CD4-positive, alpha-beta T cell treated with Interleukin-6 at 100 ng/mL for 8 hours (primary cell): Measurements from ENCODE around the gene MAPK8.

Source experiments
- DNase-seq: peaks from one replicate; pipeline ENCODE4 v3.0.0-alpha.2; 2020; ENCODE audit warnings: mixed read lengths, low spot score

The MAPK8 gene

GRCh38 chr10:48463318-48464003 is 157.0 kb downstream of the MAPK8 start:
- DNase-seq: no peak

GRCh38 chr10:48464121-48464870 is 157.8 kb downstream of the MAPK8 start:
- no peak for DNase-seq

- no peak for DNase-seq
Observed at GRCh38 chr10:48464871-48465736, 158.6 kb downstream of the MAPK8 start.

- DNase-seq: no peak
Observed at GRCh38 chr10:48465860-48466521, 159.5 kb downstream of the MAPK8 start.

DNA sequence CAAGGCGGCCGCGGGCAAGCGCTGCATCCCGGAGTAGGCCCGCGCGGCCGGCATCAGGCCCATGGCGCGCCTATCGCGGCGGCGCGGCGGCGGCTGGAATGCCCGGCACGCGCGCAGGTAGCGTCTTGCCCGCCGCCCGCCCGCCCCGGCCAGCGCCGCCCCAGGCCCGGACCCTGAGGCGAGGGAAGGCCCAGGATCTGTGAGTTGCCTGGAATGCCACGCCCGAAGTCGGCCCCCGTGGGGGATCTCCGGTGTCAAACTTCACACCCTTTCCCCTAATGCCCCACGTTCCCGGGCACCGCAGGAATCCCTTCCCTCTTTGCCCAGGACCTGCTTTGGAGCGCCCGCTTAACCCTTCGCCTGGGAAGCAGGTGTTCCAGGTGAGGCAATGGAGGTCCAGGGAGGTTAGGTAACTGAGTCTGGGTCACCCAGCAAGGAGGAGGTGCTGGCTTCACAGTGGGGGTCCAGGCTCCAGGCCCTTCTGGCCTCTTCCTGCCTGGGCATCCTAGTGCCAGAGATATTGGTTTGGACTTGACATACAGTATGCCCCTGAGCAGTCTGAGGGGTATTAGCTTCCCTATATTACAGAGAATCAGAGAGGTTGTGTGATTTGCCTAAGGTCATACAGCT is 160.2 kb downstream of the MAPK8 start:
- no peak for DNase-seq

DNA sequence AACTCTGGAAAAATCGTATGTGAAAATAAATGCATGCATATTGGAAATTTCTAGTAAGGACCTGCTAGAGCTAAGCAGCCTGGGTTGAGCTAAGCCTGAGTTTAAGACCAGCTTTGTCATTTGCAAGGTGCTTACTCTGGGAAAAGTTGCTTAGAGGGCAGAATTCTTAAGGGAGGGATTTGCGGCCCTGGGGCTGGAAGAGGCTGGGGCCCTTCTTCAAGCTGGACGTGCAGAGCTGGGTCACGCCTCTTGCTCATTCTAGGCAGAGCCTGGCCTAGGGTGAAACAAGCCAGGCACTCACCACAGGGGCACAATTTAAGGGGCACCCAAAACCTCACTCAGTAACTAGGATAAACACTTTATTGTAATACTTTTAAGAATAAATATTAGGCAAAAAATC is 161.2 kb downstream of the MAPK8 start:
- DNase-seq: no peak

DNA sequence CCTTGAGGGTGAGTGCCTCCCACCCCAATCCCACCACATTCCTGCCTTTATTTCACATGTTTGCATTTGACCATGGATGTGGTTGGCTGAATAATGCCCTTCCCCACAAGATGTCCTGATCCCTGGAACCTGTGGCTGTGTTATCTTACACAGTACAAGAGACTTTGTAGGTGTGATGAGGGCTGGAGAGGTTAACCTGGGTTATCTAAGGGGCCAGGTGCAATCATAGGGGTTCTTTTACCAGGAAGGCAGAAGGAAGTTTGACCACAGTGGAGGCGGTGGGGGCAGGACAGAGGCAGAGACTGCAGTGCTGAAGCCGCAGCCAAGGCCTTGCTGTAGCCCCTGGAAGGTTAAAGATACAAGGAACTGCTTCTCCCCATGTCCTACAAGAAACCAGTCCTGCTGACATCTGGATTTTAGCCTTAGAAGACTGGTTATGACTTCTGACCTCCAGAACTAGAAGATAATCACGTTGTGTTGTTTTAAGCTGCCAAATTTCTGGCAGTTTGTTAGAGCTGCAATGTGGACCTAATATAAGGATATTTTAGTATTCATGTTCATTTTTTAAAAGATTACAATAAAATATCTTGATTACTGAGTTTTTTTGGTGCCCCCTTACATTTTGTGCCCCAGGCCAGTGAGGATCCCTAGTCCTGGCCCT is 161.8 kb downstream of the MAPK8 start:
- no peak for DNase-seq

GRCh38 chr10:48468866-48469511 is 162.5 kb downstream of the MAPK8 start:
- no peak for DNase-seq

GRCh38 chr10:48469516-48470020 is 163.1 kb downstream of the MAPK8 start:
- no peak for DNase-seq

- no peak for DNase-seq
Observed at GRCh38 chr10:48470115-48470892, 163.8 kb downstream of the MAPK8 start.

GRCh38 chr10:48470893-48471805 is 164.7 kb downstream of the MAPK8 start:
- DNase-seq: no peak

GRCh38 chr10:48472501-48473069 is 166.1 kb downstream of the MAPK8 start:
- no peak for DNase-seq

DNA sequence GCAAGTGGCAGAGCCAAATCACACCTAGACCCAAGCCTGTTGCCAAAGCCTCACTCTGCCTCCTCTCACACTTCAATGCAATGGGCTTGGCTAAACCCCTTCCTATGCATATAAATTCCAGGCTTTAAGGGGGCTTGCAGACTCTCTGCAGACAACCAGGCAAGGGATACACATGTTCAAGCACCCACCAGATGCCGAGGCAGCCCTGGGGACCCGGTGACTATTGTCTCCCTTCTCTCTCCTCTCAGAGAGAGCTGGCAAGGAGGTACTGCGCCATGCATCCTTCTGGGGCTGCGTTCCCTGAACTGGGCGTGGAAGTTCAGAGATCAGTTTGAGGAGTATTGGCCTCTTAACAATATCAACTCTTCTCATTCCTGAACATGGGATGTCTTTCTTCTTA is 167.2 kb downstream of the MAPK8 start:
- DNase-seq: no peak

DNA sequence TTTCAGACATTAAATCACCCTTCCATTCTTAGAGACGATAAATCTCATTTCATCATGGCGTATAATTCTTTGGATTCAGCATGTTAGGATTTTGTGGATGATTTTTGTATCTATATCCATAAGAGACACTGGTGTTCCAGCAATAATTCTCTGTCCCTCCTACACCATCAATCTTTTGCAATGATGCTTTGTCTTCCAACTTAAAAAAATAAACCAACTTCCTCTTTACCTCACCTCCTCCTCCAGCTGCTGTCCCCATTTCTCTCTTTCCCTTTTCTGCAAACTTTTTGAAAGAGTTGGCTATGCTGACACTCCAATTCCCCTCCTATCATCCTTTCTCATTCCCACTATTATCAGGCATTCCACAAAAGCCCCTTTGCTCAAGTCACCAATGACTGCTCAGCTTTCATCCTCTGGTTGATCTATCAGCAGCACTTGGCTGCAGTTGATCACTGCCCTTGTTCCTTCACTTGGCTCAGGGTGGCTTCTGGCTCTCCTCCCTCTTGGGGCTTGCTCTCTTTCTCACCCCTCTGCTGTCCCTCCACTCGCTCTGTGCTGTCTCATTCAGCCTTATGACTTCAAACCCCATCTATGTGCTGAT is 168.4 kb downstream of the MAPK8 start:
- DNase-seq: no peak

DNA sequence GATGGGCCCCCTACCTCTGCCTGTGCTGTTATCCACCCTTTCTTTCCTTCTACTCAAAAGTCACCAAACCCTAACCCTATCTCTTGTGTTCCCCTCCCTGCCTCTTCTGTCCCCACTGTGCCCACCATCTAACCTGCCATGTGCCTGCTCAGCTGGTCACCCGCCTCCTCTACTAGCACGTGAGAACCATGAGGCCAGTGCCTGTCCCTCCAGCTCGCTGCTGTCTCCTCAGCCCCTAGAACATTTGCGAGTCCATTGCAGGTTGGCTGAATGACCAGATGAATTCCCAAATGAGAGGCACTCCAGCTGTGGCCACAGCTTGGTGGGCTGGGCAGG is 169.4 kb downstream of the MAPK8 start:
- no peak for DNase-seq

DNA sequence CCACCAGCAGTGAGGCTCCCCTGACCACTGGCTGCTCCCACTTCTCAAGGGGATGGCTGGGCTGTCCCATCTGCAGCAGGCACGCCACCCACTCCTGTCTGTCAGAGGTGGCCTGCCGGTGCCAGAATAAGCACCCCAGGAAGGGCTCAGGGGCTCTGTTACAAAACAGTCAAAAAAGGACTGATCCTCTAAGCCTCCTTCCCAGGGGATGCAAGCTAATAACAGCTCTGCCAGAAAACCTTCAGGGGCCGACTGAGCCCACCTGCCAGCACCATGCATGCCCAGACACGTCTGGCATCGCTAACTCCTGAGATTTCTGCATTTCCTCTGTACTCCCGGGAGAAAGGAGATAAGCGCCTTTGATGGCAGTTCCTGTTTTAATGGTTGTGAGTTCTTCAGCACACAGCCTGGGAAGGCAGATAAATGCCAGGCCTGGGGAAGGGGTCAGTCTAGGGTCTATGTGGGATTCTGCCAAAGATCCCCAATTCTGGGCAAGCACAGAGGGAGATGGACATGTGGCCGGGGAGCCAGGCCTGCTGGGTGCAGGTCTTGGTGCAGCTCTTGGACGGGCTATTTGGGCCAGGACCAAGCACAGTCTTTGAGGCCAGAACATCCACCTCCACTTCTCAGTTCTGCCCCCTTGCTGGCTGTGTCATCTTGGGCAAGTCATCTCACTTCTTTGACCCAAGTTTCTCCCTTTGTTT is 170.0 kb downstream of the MAPK8 start:
- DNase-seq: no peak

GRCh38 chr10:48477141-48477540 is 170.7 kb downstream of the MAPK8 start:
- DNase-seq: no peak
